A549 (cell line): ENCODE results near the gene FBXO34.
"Not testable (repeated sequence)": the region's sequence is repeated elsewhere in the genome, so short reads cannot be mapped to it uniquely, and the experiment has no call there.

Experiments
- CHD4 ChIP-seq: fragments of 200-600 bp; sonication (generic); IDR thresholded peaks from 2 replicates; pipeline ENCODE4 v1.6.1; 2016; ENCODE audit warnings: antibody characterized with exemption, mild to moderate bottlenecking, borderline replicate concordance
- CTCF ChIP-seq: fragments of >200 bp; sonication (Bioruptor Twin); formaldehyde crosslinking; IDR thresholded peaks from 3 replicates; pipeline ENCODE4 v1.5.1; 2016
- JUN ChIP-seq, 2 experiments: fragments of >200 bp; sonication (Bioruptor Twin); formaldehyde crosslinking; IDR thresholded peaks; 2 replicates in 1 of 2; 3 replicates in 1 of 2; pipeline ENCODE4 v1.6.1; 2016 to 2017
- KDM1A ChIP-seq: fragments of 200-600 bp; sonication (generic); IDR thresholded peaks from 2 replicates; pipeline ENCODE4 v1.6.1; 2016; ENCODE audit warnings: low read depth, mild to moderate bottlenecking
- MAX ChIP-seq: IDR thresholded peaks from 2 replicates; pipeline ENCODE4 v1.6.1; 2012
- PHF8 ChIP-seq: fragments of 200-600 bp; sonication (generic); IDR thresholded peaks from 2 replicates; pipeline ENCODE4 v1.6.1; 2016; ENCODE audit warnings: low read depth, mild to moderate bottlenecking, antibody characterized with exemption, moderate library complexity, borderline replicate concordance
- POLR2A ChIP-seq: IDR thresholded peaks from 2 replicates; pipeline ENCODE4 v1.6.1; 2012; ENCODE audit warnings: mild to moderate bottlenecking, low read length
- RCOR1 ChIP-seq: fragments of 150-350 bp; IDR thresholded peaks from 2 replicates; pipeline ENCODE4 v1.6.1; 2014; ENCODE audit warnings: antibody characterized with exemption, low read length, low read depth
- RFX5 ChIP-seq: fragments of 450-650 bp; IDR thresholded peaks from 2 replicates; pipeline ENCODE4 v1.7.1; 2014; ENCODE audit warnings: antibody characterized with exemption, mild to moderate bottlenecking, moderate library complexity
- SMC3 ChIP-seq: fragments of >200 bp; sonication (Bioruptor Twin); formaldehyde crosslinking; IDR thresholded peaks from 3 replicates; pipeline ENCODE4 v1.6.1; 2018; ENCODE audit warnings: inconsistent platforms
- TF ChIP-seq, protein P1 (sequence below): fragments of 250-450 bp; sonication (Bioruptor Pico); IDR thresholded peaks from 2 replicates; pipeline ENCODE4 v1.5.0; 2021; ENCODE audit warnings: mild to moderate bottlenecking, moderate library complexity, borderline replicate concordance

GRCh38 chr14:55344582-55345163 is 73.5 kb downstream of the FBXO34 start:
- not testable (repeated sequence) for TF ChIP-seq CTCF; POLR2A; MAX; RCOR1; KDM1A; CHD4; SMC3; JUN (IDR thresholded peaks at IDR 0.05); RFX5; PHF8
- TF ChIP-seq, protein P1, sequence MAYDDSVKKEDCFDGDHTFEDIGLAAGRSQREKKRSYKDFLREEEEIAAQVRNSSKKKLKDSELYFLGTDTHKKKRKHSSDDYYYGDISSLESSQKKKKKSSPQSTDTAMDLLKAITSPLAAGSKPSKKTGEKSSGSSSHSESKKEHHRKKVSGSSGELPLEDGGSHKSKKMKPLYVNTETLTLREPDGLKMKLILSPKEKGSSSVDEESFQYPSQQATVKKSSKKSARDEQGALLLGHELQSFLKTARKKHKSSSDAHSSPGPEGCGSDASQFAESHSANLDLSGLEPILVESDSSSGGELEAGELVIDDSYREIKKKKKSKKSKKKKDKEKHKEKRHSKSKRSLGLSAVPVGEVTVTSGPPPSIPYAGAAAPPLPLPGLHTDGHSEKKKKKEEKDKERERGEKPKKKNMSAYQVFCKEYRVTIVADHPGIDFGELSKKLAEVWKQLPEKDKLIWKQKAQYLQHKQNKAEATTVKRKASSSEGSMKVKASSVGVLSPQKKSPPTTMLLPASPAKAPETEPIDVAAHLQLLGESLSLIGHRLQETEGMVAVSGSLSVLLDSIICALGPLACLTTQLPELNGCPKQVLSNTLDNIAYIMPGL (CRISPR knock-in tag) = not testable (repeated sequence)
